Activated effector memory CD4-positive, alpha-beta T cell treated with anti-CD3 and anti-CD28 coated beads, Interleukin-2, amount 50 U/mL, for 16 hours (primary cell): ENCODE measurements around the gene NCOA5.

Source experiments
- DNase-seq: peaks from one replicate; pipeline ENCODE4 v3.0.0-alpha.2; 2020

The NCOA5 gene

DNA sequence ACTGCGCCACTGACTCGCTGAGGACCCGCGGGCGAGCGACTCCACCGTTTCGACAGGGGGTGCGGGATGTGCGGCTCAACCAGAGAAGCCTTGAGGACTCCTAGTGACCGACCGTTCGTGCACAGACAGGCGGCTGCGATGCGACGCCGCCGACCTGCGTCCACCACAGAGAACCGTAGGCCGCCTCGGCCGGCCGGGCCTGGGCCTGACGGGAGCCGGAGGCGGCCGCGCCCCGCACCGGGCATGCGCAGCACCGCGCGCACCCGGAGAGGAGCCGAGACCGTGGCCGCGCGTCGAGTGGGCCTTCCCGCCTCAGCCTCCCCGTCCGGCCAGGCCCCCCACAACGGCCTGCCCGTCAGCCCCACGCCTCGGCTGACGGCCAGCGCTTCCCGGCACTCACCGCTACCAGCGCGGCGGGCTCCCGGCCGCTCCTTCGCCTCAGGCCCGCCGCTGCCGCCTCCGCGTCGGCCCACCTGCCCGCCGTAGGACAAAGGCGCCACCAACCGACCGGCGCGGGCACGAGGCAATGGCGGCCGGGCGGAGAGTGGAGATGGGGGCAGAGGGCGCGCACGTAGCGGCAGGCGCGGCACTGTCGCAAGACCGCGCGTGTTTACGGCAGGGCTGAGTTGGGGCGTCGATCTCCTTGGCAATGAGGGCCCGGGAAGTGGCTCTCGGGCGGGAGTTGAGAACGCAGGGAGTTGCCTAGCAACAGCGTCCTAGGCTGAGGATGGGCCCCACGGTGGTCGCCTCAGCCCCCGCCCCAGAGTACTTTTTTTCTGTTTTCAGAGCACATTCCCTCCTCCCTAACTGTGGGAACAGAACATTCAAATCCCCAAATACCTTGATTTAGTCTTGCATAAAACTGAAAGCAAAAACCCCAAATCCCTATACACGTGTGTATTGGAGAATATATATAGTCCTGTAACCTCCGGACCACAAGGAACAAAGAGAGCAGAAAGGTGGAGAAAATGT, at the start of gene NCOA5:
Gene NCOA5 (minus strand): TSS at position 546 of the 972 bp plus-strand sequence. CDS start 10,538 bp downstream, outside the sequence.
- peak; percentile 98 for DNase-seq

- DNase-seq = no peak
Observed at GRCh38 chr20:46139266-46139889, 49.6 kb upstream of the NCOA5 start.

DNA sequence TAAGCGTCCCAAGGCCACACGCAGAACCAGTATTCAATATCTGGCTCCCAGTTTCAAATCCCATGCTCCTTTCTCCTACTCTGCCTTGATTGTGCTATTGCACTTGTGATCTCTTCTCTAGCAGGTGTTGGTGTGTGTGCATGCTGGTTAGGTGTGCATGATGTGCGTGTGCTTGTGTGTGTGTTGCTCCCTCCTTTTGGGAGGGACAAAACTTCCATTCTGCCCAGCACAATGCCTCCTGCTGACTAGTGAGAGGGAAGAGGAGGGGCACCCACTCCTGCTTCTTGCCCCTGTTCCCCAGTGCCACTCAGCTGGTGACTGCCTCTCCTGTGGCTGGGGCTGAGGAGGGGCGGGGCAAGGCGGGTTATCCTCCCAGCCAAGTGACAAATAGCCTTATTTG, 48.1 kb upstream of the NCOA5 start:
- DNase-seq = no peak

DNA sequence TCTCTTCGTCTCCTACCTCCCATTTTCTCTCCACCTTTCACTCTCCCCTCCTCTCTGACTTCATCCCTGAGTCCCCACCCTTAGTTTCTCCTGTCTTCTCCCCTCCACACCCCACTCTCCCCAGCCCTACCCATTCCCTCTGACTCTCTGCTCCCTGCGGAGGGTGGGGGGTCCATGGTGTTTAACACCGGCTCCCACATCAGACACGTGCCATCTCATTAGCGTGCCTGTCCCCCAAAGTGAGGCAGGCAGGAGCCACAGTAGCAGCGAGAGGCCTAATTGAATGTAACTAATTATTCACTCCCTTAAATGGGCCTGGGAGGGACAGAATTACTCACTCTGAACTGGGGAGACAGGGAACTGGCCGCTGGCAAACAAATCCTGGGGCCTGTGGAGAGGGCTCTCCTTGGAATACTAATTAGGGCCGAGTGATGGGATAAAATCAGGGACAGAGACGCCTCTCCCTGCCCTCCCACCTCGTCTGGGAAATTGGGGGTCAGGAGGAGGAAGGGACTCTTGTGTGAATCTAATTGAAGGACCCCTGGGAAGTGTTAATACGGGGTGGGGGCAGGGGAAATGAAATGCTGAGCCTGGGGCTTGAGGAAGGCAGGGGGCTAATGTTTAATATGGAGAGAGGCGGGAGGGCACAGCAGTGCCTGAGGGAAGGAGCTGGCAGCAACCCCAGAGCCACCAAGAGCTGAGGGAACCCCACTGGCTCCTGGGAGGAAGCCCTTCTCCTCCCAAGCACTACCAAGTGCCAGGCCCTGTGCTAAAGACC, 46.3 kb upstream of the NCOA5 start:
- no peak for DNase-seq

DNA sequence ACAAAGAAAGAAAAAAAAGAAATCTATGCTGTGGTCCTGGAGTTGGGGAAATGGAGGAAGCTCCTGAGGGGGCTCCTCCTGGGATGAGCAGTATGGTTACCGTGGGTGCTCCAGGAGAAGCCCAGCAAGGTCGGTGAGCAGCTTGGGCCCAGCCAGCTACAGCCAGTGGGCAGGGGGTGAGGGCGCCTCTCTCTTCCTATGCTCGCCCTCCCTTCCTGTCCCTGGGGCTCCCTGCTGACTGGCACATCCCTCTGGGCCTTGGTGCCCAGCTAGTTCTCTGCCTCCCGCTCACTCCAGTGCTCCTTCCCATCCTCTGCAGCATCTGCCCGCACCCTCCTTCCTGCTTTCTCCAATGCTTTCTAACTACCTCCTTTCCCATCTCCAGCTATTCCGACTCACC, 45.0 kb upstream of the NCOA5 start:
- DNase-seq = no peak

DNA sequence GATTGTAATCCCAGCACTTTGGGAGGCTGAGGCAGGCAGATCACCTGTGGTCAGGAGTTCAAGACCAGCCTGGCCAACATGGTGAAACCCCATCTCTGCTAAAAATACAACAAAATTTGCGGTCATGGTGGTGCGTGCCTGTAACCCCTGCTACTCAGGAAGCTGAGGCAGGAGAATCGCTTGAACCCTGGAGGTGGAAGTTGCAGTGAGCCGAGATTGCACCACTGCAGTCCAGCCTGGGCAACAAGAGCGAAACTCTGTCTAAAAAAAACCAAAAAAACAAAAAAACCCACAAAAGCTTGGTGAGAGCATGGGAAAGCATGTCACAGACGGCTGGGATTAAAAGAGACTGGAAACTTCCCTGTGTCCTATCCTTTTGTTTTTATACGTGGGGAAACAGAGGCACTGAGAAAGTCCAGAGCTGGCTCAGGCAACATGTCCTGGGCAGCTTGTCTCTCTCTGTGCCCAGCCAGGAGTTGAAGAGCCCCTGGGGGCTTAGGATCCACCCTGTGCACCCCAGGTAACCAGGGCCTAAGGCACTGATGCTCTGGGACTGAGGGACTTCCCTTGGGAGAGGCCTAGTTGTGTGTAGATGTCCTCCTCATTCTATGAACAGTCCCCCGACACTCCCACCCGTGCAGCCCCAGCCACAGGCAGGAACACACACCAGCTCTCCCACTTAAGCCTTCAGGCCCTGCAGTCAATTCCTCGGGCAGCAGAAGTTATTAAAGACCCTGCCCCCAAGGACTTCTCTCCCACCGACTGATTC, 44.3 kb upstream of the NCOA5 start:
- no peak for DNase-seq

DNA sequence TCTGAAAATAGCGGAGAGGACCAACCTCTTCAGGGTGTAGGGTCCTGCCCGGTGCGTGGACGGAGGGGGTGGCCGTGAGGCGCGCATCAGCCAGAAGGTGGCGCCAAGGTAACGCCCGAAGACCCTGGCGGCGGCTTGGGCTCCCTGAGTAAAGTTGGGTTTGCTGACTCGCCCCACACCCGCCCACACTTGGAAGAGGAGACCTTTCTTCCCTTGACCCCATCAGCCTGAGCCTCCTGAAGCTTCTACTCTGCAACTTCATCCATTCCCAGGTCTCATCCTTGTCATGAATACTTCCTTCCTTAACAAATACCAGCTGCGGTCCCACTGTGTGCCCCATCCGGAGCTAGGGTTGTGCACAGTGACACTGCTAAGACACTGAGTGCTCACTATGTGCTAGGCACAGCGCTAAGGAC, 43.0 kb upstream of the NCOA5 start:
- DNase-seq = peak; percentile 86

- DNase-seq = no peak
Observed at GRCh38 chr20:46131396-46131795, 41.6 kb upstream of the NCOA5 start.

- DNase-seq = peak; percentile 50
Observed at GRCh38 chr20:46130534-46130933, 40.8 kb upstream of the NCOA5 start.

DNA sequence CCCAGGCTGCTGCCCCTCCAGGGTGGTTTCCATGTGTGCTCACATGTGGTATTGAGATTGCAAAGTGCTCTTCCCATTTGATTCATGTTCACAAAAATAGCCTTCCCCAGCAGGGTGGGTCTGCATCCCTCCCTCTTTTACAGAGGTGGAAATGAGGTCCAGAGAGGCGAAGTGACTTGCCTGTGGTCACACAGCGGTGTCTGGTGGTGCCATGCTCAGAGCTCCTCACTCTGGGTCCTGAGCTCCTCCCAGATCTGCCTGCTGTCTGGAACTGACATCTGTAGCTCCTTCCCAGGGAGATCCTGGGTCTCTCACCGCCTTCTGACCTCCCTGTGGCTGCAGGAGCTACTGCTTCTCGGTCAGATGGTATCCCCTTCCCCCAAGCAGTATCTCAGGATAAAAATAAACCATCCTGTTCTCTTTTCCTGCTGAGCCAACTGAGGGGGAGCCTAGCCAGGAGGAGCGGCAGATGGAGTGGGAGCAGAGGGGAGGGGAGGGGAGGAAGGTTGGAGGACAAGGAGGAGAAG, 40.3 kb upstream of the NCOA5 start:
- DNase-seq = peak; percentile 41

- peak; percentile 58 for DNase-seq
Observed at GRCh38 chr20:46128310-46129151, 38.8 kb upstream of the NCOA5 start.

- peak; percentile 6 for DNase-seq
Observed at GRCh38 chr20:46127396-46128010, 37.7 kb upstream of the NCOA5 start.

DNA sequence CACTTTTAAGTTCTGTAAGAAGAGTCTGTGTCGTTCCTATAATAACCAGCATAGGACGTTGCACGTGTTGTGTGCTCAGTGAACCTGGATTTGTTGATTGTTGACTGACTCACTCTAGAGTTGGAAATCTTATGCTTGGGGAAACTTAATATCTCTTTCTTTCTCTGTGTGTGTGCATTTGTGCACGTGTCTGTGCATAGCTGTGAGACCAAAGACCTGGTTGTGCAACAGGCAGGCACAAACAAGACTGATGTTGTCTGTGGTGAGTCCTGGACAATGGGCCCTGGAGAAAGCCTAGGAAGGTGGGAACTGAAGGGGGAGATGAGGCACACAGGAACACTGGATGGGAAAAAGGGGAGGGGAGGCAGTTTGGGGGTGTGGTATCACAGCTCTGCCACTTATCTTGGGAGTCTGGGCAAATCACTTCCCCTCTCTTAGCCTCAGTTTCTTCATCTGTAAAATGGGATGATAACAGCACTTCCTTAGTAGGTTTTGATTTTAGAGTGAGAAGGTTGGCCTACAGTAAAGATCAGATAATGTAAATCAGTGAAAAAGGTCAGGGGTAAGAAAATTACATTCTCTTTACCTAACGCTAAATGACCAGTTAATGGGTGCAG, 36.8 kb upstream of the NCOA5 start:
- peak; percentile 19 for DNase-seq

DNA sequence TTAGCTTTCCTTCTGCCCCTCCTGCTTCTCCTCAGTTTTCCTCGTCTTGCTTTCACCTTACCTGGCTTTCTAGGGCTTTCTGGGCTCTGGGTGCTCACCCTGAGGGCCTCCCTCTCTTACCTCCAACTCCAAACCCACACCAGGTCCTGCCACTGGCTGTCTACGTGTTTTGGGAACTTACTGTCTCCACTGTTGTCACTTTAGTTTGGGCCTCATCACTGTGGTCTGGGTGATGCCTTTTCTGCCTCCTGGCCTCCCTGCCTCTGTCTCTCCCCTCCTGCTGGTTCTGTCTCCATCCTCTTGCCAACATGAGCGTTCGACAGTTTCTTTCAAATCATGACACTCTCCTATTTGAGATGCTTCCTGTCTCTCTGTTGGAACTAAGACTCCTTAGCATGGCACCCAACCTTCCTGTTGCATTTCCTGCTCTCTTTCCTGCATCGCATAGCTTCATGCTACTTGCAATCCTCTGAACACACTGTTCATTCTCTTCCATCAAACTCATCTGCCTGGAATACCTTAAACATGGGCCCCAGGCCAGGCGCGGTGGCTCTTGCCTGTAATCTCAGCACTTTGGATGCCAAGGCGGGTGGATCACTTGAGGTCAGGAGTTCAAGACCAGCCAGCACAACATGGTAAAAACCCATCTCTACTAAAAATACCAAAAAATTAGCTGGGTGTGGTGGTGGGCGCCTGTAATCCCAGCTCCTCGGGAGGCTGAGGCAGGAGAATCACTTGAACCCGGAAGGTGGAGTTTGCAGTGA, 33.9 kb upstream of the NCOA5 start:
- no peak for DNase-seq

- no peak for DNase-seq
Observed at GRCh38 chr20:46122516-46123481, 33.0 kb upstream of the NCOA5 start.

GRCh38 chr20:46122071-46122470, 32.3 kb upstream of the NCOA5 start:
- DNase-seq = no peak

GRCh38 chr20:46121184-46121930, 31.6 kb upstream of the NCOA5 start:
- no peak for DNase-seq

DNA sequence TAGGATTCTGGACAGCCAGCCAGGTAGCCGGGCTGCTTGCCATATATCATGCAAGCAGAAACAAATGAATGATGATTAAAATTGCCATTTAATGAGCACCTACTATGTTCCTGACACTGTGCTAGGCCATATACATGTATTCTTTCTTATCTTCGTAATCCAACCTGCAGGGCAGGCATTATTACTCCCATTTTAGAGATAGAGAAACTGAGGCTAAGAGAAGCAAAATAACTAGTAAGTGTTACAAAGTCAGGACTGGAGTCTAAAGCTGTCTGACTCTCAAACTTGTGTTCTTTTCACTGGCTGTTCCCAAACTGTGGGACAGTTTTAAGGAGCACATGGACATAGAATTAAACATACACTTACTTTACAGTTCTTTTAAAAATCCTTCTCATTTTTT, 30.4 kb upstream of the NCOA5 start:
- DNase-seq = no peak
